Measurements from ENCODE around the gene LRRC32.
"Not testable (repeated sequence)": the region's sequence is repeated elsewhere in the genome, so short reads cannot be mapped to it uniquely, and the experiment has no call there.

LRRC32 gene

GRCh38 chr11:76608228-76608627, 62.3 kb downstream of the LRRC32 start:
- not testable (repeated sequence) for DNase-seq
